Sigmoid colon (tissue), 4 donors: ENCODE data around the gene CDKAL1.

Source experiments
- CTCF ChIP-seq, 4 experiments: fragments of 450-650 bp in 3 of 4; fragments of 200-600 bp in 1 of 4; IDR thresholded peaks; one replicate each; pipeline ENCODE4 v1.5.1; 2016 to 2019; ENCODE audit warnings: antibody characterized with exemption in 4 of 4, mild to moderate bottlenecking in 3 of 4, moderate library complexity in 2 of 4
- EP300 ChIP-seq, 4 donors: sonication (generic); formaldehyde crosslinking; IDR thresholded peaks; one replicate each; pipeline ENCODE4 v1.6.1; 2017; ENCODE audit warnings: antibody characterized with exemption in 4 of 4

GRCh38 chr6:20793174-20793573 lies 258.9 kb downstream of the CDKAL1 start:
- TF ChIP-seq CTCF (IDR thresholded peaks at IDR 0.05) (no peak), EP300 (IDR thresholded peaks at IDR 0.05) (no peak)
